HG03432 (cell line): ENCODE results near the gene CHMP4B.

ENCODE experiments used
- ATAC-seq: cut with Tn5 transposase; IDR thresholded peaks from one replicate; pipeline ENCODE4 v1.9.1; 2021; ENCODE audit warnings: mild to moderate bottlenecking, moderate library complexity; ENCODE audit not compliant: unreplicated experiment

CHMP4B gene

GRCh38 chr20:33837096-33837830 is 26.1 kb downstream of the CHMP4B start:
- no peak for ATAC-seq

DNA sequence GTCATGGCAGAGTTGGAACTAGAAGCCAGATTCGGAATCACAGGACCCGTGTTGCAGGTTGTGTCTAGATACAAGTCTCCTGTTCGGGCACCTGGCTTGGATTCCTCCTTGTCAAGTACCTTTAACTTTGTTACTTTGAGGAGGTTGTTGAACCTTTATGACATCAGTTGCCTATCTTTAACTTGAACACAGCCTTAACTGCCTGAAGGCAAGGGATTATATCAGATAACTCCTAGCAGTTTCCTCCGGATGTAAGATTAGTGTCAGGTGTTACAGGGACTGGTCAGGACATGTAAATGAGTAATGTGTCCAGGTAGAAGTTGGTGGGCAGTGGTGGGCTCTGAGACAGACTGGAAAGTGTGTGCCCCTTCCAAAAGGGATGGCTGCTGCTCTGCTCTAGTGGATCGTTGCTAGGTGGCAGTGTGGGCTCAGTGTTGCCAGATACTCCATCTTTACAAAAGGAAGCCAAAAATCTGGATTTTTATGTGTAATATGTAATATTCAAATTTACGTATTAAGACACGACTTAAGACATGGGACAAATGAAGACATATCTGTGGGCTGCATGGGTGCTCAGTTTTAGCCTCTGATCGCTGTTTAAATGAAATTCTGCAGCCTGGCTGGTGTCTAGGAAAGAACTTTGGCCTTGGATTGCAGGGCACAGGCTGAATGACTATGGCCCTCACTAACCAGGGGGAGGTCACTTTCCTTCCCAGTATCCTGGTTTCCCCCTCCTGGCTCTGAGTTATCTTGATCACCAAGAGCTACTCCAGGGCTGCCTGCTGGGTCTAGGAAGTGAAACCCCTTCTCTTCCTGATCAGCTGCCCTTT is 27.1 kb downstream of the CHMP4B start:
- ATAC-seq: no peak

- ATAC-seq: no peak
These were observed 28.4 kb downstream of the CHMP4B start for GRCh38 chr20:33839591-33839990.

- no peak for ATAC-seq
These were observed 29.0 kb downstream of the CHMP4B start for GRCh38 chr20:33840160-33840559.

GRCh38 chr20:33840759-33841435 is 29.7 kb downstream of the CHMP4B start:
- no peak for ATAC-seq

GRCh38 chr20:33841436-33841799 is 30.3 kb downstream of the CHMP4B start:
- no peak for ATAC-seq

- ATAC-seq: no peak
These were observed 31.2 kb downstream of the CHMP4B start for GRCh38 chr20:33842346-33842745.

- no peak for ATAC-seq
These were observed 31.9 kb downstream of the CHMP4B start for GRCh38 chr20:33843050-33843449.

GRCh38 chr20:33843854-33844253 is 32.7 kb downstream of the CHMP4B start:
- peak; percentile 69 for ATAC-seq

GRCh38 chr20:33846291-33846935 is 35.3 kb downstream of the CHMP4B start:
- no peak for ATAC-seq

GRCh38 chr20:33847006-33847405 is 35.9 kb downstream of the CHMP4B start:
- no peak for ATAC-seq

DNA sequence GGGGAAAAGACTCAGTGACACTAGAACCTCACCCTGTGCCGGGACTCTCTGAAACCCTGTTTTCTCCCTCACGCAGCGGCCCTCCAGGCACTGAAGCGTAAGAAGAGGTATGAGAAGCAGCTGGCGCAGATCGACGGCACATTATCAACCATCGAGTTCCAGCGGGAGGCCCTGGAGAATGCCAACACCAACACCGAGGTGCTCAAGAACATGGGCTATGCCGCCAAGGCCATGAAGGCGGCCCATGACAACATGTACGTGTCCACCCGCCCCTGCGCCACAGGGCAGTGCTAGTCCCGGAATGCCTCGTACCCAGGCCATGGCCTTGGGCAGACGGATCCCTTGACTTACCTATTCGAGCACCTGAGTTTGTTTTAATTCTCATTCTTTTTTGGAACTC is 37.2 kb downstream of the CHMP4B start:
- ATAC-seq: no peak

DNA sequence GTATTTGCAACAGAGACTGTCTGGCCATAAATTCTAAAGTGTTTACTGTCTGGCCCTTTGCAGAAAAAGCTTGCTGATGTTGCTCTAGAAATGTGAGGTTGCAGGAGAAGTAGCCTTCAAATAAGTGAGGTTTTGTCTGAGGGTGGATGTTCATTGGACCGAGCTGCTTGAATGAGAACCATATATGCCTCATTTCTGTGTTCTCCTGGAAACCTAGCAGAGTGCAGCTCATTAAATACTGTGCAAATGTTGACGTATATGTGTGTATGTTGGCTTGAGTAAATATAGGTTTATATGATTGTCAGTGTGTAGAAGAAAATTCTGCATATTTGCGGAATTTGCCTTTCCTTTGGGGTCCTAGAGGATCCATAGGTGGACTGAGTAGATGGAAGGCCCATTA is 39.0 kb downstream of the CHMP4B start:
- no peak for ATAC-seq

- ATAC-seq: no peak
These were observed 40.8 kb downstream of the CHMP4B start for GRCh38 chr20:33851842-33852466.

DNA sequence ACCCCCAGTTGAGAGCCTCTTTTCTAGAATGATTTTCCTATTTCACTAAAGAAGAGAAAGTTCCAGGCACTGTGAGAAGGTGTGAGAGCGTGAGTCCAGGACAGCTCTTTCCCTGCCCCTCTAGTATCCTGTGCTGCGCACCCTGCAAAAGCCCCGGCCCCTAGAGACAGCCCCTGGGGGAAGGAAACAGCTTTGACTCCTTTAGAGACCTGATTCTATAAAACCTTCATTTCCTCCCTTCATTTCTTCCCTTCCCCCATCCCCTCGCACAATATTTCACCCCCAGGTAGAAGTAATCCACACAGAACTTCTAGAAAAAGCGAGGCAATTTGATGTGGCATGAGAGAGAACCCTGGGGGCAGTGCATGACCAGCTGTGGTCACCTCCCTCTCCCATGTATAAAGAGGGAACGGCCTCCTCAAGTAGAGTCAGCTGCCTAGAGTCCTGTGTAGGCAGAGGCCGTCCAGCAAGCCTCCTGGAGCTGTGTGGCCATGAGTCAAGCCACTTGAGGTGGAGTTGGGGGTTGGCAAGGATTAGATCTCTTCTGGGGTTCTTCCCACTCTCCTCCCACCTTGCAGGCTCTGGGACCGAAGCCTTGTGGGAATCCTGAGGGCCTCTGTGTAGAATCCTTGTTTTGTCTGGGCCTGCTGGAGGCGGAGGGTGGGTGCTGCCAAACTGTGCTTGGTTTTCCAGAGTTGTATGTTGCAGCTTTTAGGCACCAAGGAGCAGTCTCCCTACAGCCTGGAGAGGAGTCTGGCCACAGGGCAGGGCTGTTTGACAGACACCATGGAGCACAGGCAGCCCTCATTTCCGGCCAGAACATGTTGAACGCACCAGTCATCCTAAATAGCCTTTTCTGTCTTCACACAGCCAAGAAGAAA is 41.7 kb downstream of the CHMP4B start:
- no peak for ATAC-seq

DNA sequence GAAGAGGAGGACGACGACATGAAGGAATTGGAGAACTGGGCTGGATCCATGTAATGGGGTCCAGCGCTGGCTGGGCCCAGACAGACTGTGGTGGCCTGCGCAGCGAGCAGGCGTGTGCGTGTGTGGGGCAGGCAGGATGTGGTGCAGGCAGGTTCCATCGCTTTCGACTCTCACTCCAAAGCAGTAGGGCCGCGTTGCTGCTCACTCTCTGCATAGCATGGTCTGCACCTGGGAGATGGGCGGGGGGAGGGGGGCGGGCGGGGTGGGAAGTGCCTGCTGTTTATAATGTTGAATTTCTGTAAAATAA is 42.3 kb downstream of the CHMP4B start:
- ATAC-seq: no peak

GRCh38 chr20:33857722-33858563 is 46.8 kb downstream of the CHMP4B start:
- no peak for ATAC-seq

DNA sequence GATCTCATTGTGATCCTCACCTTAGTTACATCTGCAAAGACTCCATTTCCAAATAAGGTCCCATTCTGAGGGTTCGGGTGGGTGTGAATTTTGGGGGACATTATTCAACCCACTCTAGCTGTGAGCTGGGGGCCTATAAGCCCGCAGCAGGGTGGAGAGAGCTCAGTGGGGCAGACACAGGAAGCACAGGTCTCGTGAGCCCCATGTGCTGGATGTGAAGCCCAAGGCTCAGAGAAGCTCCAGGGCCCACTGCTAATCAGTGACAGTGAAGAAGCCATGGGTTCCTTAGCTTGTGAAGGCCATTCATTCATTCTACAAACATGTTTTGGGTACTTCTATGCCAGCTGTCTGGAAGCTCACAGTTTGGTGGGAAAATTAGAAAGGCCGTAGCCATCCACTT is 47.5 kb downstream of the CHMP4B start:
- no peak for ATAC-seq

DNA sequence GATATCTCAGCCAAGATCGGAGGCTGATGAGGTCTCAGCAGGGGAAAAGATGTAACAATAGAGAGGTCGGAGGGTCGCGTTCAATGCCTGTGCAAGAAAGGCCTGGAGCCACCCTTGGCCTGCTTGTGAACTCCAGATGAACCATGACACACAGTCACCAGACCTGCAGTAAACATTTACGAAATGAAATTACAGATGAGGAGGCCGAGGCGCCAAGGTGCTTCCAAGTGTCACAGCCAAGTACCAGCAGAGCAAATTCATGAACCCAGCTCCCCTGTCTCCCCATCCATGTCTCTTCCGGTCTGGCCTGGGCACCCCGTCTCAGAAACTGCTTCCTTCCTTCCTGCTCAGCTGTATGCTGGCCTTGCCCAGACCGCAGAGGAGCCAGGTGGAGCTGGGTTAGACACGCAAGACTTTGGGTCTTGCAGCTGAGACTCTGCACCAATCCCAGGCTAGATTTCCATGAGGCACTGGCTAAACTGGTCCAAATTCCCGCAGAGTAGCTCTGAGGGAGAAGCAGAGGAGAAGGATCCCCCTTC is 48.1 kb downstream of the CHMP4B start:
- no peak for ATAC-seq
